AG20443 (cell line): ENCODE results near the gene POU2F1.

Experiments used
- DNase-seq: peaks from one replicate; pipeline ENCODE4 v3.0.0; 2012; ENCODE audit warnings: low spot score, mixed read lengths

POU2F1 gene

GRCh38 chr1:167442142-167442848 lies 221.6 kb downstream of the POU2F1 start:
- peak; percentile 91 for DNase-seq

GRCh38 chr1:167442854-167443565 lies 222.3 kb downstream of the POU2F1 start:
- no peak for DNase-seq

GRCh38 chr1:167443757-167444156 lies 223.1 kb downstream of the POU2F1 start:
- DNase-seq: no peak

GRCh38 chr1:167446966-167447365 lies 226.3 kb downstream of the POU2F1 start:
- no peak for DNase-seq

GRCh38 chr1:167447521-167448136 lies 226.9 kb downstream of the POU2F1 start:
- DNase-seq: no peak

- no peak for DNase-seq
Measured at GRCh38 chr1:167450843-167451242, 230.2 kb downstream of the POU2F1 start.

GRCh38 chr1:167452483-167452882 lies 231.8 kb downstream of the POU2F1 start:
- no peak for DNase-seq

- DNase-seq: no peak
Measured at GRCh38 chr1:167453123-167453522, 232.4 kb downstream of the POU2F1 start.

GRCh38 chr1:167454304-167454893 lies 233.7 kb downstream of the POU2F1 start:
- DNase-seq: no peak

GRCh38 chr1:167454894-167455785 lies 234.5 kb downstream of the POU2F1 start:
- peak; percentile 80 for DNase-seq

GRCh38 chr1:167455786-167456446 lies 235.2 kb downstream of the POU2F1 start:
- peak; percentile 48 for DNase-seq

GRCh38 chr1:167456524-167456923 lies 235.8 kb downstream of the POU2F1 start:
- DNase-seq: no peak

- no peak for DNase-seq
Measured at GRCh38 chr1:167456926-167457325, 236.2 kb downstream of the POU2F1 start.

- DNase-seq: no peak
Measured at GRCh38 chr1:167457936-167458584, 237.4 kb downstream of the POU2F1 start.

GRCh38 chr1:167460836-167461235 lies 240.2 kb downstream of the POU2F1 start:
- DNase-seq: no peak

GRCh38 chr1:167462341-167462740 lies 241.7 kb downstream of the POU2F1 start:
- DNase-seq: no peak

GRCh38 chr1:167463080-167463479 lies 242.4 kb downstream of the POU2F1 start:
- DNase-seq: no peak

GRCh38 chr1:167463875-167464575 lies 243.3 kb downstream of the POU2F1 start:
- DNase-seq: no peak

GRCh38 chr1:167465018-167465417 lies 244.3 kb downstream of the POU2F1 start:
- no peak for DNase-seq

- DNase-seq: no peak
Measured at GRCh38 chr1:167465743-167466142, 245.1 kb downstream of the POU2F1 start.
